HepG2 (cell line): Measurements from ENCODE around the gene PARP11.

Source experiments
- EP300 ChIP-seq, 3 experiments: sonication (generic) in 1 of 3; formaldehyde crosslinking in 1 of 3; IDR thresholded peaks; 2 replicates each; pipeline versions ENCODE4 v1.5.1 to v1.6.1; 2011 to 2020; ENCODE audit warnings: low read depth in 2 of 3, low read length in 2 of 3, borderline replicate concordance in 1 of 3, improper control_type of control experiment in 1 of 3, mild to moderate bottlenecking in 1 of 3, missing genetic modification reagents in 1 of 3, moderate library complexity in 1 of 3
- MIER3 ChIP-seq: IDR thresholded peaks from 2 replicates; pipeline ENCODE4 v1.6.1; 2016; ENCODE audit warnings: missing compliant biosample characterization, borderline replicate concordance
- NFIC ChIP-seq: IDR thresholded peaks from 2 replicates; pipeline ENCODE4 v1.6.1; 2012; ENCODE audit warnings: mild to moderate bottlenecking, low read length, inconsistent platforms
- PBX3 ChIP-seq: sonication (generic); formaldehyde crosslinking; IDR thresholded peaks from 2 replicates; pipeline ENCODE4 v1.8.1; 2023; ENCODE audit warnings: missing genetic modification reagents, inconsistent platforms, borderline replicate concordance
- SMC3 ChIP-seq: IDR thresholded peaks from 2 replicates; pipeline ENCODE4 v1.6.1; 2011; ENCODE audit warnings: low read length, improper control_type of control experiment
- ZBTB1 ChIP-seq: sonication (generic); formaldehyde crosslinking; IDR thresholded peaks from 2 replicates; pipeline ENCODE4 v1.4.0; 2020; ENCODE audit warnings: missing genetic modification reagents, borderline replicate concordance
- ZFX ChIP-seq: sonication (generic); formaldehyde crosslinking; IDR thresholded peaks from 2 replicates; pipeline ENCODE4 v1.4.0; 2020; ENCODE audit warnings: mild to moderate bottlenecking, low read depth, missing genetic modification reagents, moderate library complexity
- ZNF44 ChIP-seq: sonication (generic); formaldehyde crosslinking; IDR thresholded peaks from 2 replicates; pipeline ENCODE4 v1.5.1; 2020; ENCODE audit warnings: mild to moderate bottlenecking, missing genetic modification reagents
- TF ChIP-seq, protein P1 (sequence below): IDR thresholded peaks from 2 replicates; pipeline ENCODE4 v1.6.1; 2012; ENCODE audit warnings: inconsistent platforms

DNA sequence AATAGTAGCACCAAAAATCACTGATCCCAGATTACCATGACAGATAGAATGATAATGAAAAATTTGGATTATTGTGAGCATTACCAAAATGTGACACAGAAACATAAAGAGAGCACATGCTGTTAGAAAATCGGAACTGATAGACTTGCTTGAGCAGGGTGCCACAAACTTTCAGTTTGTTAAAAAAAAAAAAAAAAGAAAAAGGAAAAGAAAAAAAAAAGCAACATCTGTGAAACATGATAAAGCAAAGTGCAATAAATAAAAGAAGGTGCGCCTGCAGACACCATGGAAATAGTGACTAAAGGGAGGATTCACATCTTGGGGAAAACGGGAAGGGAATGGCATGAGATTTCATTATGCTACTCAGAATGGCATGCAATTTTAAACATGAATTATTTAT, 6.6 kb upstream of the PARP11 start:
- no peak for TF ChIP-seq ZFX
- no peak for TF ChIP-seq PBX3 (CRISPR knock-in tag)
- TF ChIP-seq ZNF44 (CRISPR knock-in tag), result no peak
- no peak for TF ChIP-seq MIER3 (CRISPR knock-in tag)
- no peak for TF ChIP-seq NFIC
- TF ChIP-seq ZBTB1 (CRISPR knock-in tag), result no peak
- TF ChIP-seq, protein P1, sequence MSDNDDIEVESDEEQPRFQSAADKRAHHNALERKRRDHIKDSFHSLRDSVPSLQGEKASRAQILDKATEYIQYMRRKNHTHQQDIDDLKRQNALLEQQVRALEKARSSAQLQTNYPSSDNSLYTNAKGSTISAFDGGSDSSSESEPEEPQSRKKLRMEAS, result no peak
- no peak for TF ChIP-seq SMC3
- no peak for TF ChIP-seq EP300 (IDR thresholded peaks at IDR 0.05; ENCODE audit: low read depth in 2 of 2, low read length in 2 of 2)
- TF ChIP-seq EP300 (CRISPR knock-in tag; IDR thresholded peaks at IDR 0.05; ENCODE audit: borderline replicate concordance), result no peak
